HCT116 (cell line): ENCODE measurements around the gene SPATS2L. TPM values are rescaled to one million over a fixed set of nuclear protein-coding genes. Genes with fewer than 3 reads are reported as not detected.

Experiments
- ATAC-seq: fragments of 200-7000 bp; cut with Tn5 transposase; 2 replicates; pipeline ENCODE4 v1.9.1; 2020; ENCODE audit warnings: mild to moderate bottlenecking, moderate library complexity
- BruUV-seq: library from RNA; stranded (reverse); fragments of 400-500 nt; replicated peaks from 2 replicates; lab custom pipeline; 2021; lab: Mats Ljungman, UMichigan
- CTCF ChIA-PET: fragments of 300-600 bp; sonication (Branson Sonifier 250); formaldehyde crosslinking; loops from one replicate; lab custom pipeline; 2021; ENCODE audit warnings: antibody characterized with exemption; lab: Charles Lee
- POLR2A ChIA-PET: fragments of 300-600, 350-600 bp; sonication (Branson Sonifier 250); formaldehyde crosslinking; loops from one replicate; lab custom pipeline; 2021; ENCODE audit warnings: antibody characterized with exemption; lab: Charles Lee
- RAD21 ChIA-PET, 2 experiments: fragments of 300-600 bp; sonication (Branson Sonifier 250); formaldehyde crosslinking; loops; one replicate each; lab custom pipeline; 2023; ENCODE audit warnings: low total read pairs in 2 of 2; ENCODE audit not compliant: uncharacterized antibody in 2 of 2, unreplicated experiment in 2 of 2, low non-redundant PET in 1 of 2; lab: Charles Lee
- DNase-seq: peaks from one replicate; pipeline ENCODE4 v3.0.0-alpha.2; 2010; ENCODE audit warnings: low read depth, low spot score
- H2AFZ ChIP-seq: fragments of 200-600 bp; shearing (Covaris generic), sonication (generic); 2 replicates; pipeline ENCODE4 v1.6.1; 2017; ENCODE audit warnings: low read depth, mixed run types, mixed read lengths, antibody characterized with exemption, low read length; ENCODE audit not compliant: poor library complexity, severe bottlenecking
- H3K27ac ChIP-seq: 2 replicates; pipeline ENCODE4 v1.5.1; 2012; ENCODE audit warnings: low read depth, low read length
- H3K27me3 ChIP-seq: fragments of 200-600 bp; sonication (generic); 2 replicates; pipeline ENCODE4 v1.6.1; 2016; ENCODE audit warnings: mixed run types, low read length, mixed read lengths; ENCODE audit not compliant: insufficient read depth
- H3K36me3 ChIP-seq, 2 experiments: fragments of 200-500 bp in 1 of 2; fragments of 200-600 bp in 1 of 2; sonication (Bioruptor generic) in 1 of 2; sonication (generic) in 1 of 2; 2 replicates each; pipeline versions ENCODE4 v1.5.1 to v1.6.1; 2014 to 2016; ENCODE audit warnings: low read length in 2 of 2, inconsistent platforms in 1 of 2, mixed read lengths in 1 of 2, mixed run types in 1 of 2; ENCODE audit not compliant: insufficient read depth in 2 of 2, control insufficient read depth in 1 of 2
- H3K4me1 ChIP-seq, 2 experiments: fragments of 200-600 bp in 1 of 2; sonication (generic) in 1 of 2; 2 replicates each; pipeline versions ENCODE4 v1.5.1 to v1.6.1; 2012 to 2017; ENCODE audit warnings: low read length in 2 of 2, inconsistent platforms in 1 of 2, mild to moderate bottlenecking in 1 of 2, mixed read lengths in 1 of 2, mixed run types in 1 of 2, moderate library complexity in 1 of 2; ENCODE audit not compliant: insufficient read depth in 2 of 2, control insufficient read depth in 1 of 2
- H3K4me2 ChIP-seq: fragments of 200-600 bp; sonication (generic); 2 replicates; pipeline ENCODE4 v1.6.1; 2017; ENCODE audit warnings: mixed run types, low read length, mixed read lengths
- H3K4me3 ChIP-seq, 2 experiments: fragments of 200-600 bp in 1 of 2; sonication (generic) in 1 of 2; replicated peaks in 1 of 2; 2 replicates each; pipeline ENCODE4 v1.5.1; 2011 to 2016; ENCODE audit warnings: low read length in 2 of 2, control low read depth in 1 of 2, low read depth in 1 of 2, mild to moderate bottlenecking in 1 of 2, mixed read lengths in 1 of 2, mixed run types in 1 of 2
- H3K79me2 ChIP-seq: fragments of 200-600 bp; sonication (generic); 2 replicates; pipeline ENCODE4 v1.6.1; 2017; ENCODE audit warnings: mild to moderate bottlenecking, mixed run types, low read length, moderate library complexity, mixed read lengths; ENCODE audit not compliant: insufficient read depth
- H3K9ac ChIP-seq: fragments of 200-600 bp; sonication (generic); 2 replicates; pipeline ENCODE4 v1.6.1; 2016; ENCODE audit warnings: low read length, mixed read lengths
- H3K9me2 ChIP-seq: fragments of 200-600 bp; sonication (generic), shearing (Covaris generic); 2 replicates; pipeline ENCODE4 v1.6.1; 2017; ENCODE audit warnings: mixed run types, mild to moderate bottlenecking, moderate library complexity; ENCODE audit not compliant: insufficient read depth
- H3K9me3 ChIP-seq, 2 experiments: fragments of 200-500 bp in 1 of 2; fragments of 200-600 bp in 1 of 2; sonication (Bioruptor generic) in 1 of 2; sonication (generic) in 1 of 2; 2 replicates each; pipeline ENCODE4 v1.6.1; 2014 to 2017; ENCODE audit warnings: low read length in 2 of 2, mixed read lengths in 2 of 2, inconsistent platforms in 1 of 2, low read depth in 1 of 2, mild to moderate bottlenecking in 1 of 2, mixed run types in 1 of 2, moderate library complexity in 1 of 2; ENCODE audit not compliant: control insufficient read depth in 1 of 2, insufficient read depth in 1 of 2
- H4K20me1 ChIP-seq: fragments of 200-600 bp; sonication (generic), shearing (Covaris generic); 2 replicates; pipeline ENCODE4 v1.6.1; 2017; ENCODE audit warnings: mixed run types, mild to moderate bottlenecking, moderate library complexity; ENCODE audit not compliant: insufficient read depth
- CTCF ChIP-seq, 3 experiments: fragments of 200-600 bp in 1 of 3; sonication (generic) in 1 of 3; IDR thresholded peaks in 2 of 3; conservative IDR thresholded peaks in 1 of 3; 2 replicates each; pipeline ENCODE4 v1.5.1; 2012 to 2017; ENCODE audit warnings: low read depth in 2 of 3, low read length in 2 of 3, antibody characterized with exemption in 1 of 3, borderline replicate concordance in 1 of 3, control low read depth in 1 of 3, mild to moderate bottlenecking in 1 of 3, mixed read lengths in 1 of 3, mixed run types in 1 of 3, moderate library complexity in 1 of 3; ENCODE audit not compliant: insufficient read depth in 1 of 3
- EGR1 ChIP-seq: IDR thresholded peaks from 2 replicates; pipeline ENCODE4 v1.6.1; 2012; ENCODE audit warnings: low read depth
- ELF1 ChIP-seq: IDR thresholded peaks from 2 replicates; pipeline ENCODE4 v1.6.1; 2012; ENCODE audit warnings: low read depth, borderline replicate concordance
- EZH2 ChIP-seq: fragments of 200-600 bp; sonication (generic); IDR thresholded peaks from 2 replicates; pipeline ENCODE4 v1.6.1; 2017; ENCODE audit warnings: antibody characterized with exemption, mixed run types
- FOSL1 ChIP-seq: IDR thresholded peaks from 2 replicates; pipeline ENCODE4 v1.6.1; 2012; ENCODE audit warnings: low read depth
- POLR2A ChIP-seq: IDR thresholded peaks from 2 replicates; pipeline ENCODE4 v1.7.0; 2011; ENCODE audit warnings: borderline replicate concordance; ENCODE audit not compliant: insufficient read depth, insufficient read length; ENCODE audit errors: extremely low read depth
- RAD21 ChIP-seq: IDR thresholded peaks from 2 replicates; pipeline ENCODE4 v1.6.1; 2012; ENCODE audit warnings: low read depth, mild to moderate bottlenecking
- SIN3A ChIP-seq: IDR thresholded peaks from 2 replicates; pipeline ENCODE4 v1.6.1; 2012; ENCODE audit warnings: low read depth
- SRF ChIP-seq: IDR thresholded peaks from 2 replicates; pipeline ENCODE4 v1.6.1; 2012; ENCODE audit warnings: low read depth
- YY1 ChIP-seq: IDR thresholded peaks from 2 replicates; pipeline ENCODE4 v1.6.1; 2011; ENCODE audit warnings: low read length, low read depth, moderate library complexity, mild to moderate bottlenecking; ENCODE audit not compliant: insufficient replicate concordance; ENCODE audit errors: extremely low read depth
- ZFX ChIP-seq: fragments of 450-650 bp; IDR thresholded peaks from 2 replicates; pipeline ENCODE4 v1.6.1; 2017
- intact Hi-C: fragments of 100-400 bp; cut with micrococcal nuclease; formaldehyde crosslinking; loops from 2 replicates; pipeline ENCODE4 v1.10.0; 2022
- total RNA-seq: library from RNA; stranded (reverse); gene quantifications from one replicate; pipeline ENCODE4 v1.2.1, GENCODE V29; 2021; ENCODE audit not compliant: unreplicated experiment
- TF ChIP-seq, protein P1 (sequence below): IDR thresholded peaks from 2 replicates; pipeline ENCODE4 v1.6.1; 2012

Gene SPATS2L
- total RNA-seq, 1 experiment from 2014 or later: 87.1 TPM

DNA sequence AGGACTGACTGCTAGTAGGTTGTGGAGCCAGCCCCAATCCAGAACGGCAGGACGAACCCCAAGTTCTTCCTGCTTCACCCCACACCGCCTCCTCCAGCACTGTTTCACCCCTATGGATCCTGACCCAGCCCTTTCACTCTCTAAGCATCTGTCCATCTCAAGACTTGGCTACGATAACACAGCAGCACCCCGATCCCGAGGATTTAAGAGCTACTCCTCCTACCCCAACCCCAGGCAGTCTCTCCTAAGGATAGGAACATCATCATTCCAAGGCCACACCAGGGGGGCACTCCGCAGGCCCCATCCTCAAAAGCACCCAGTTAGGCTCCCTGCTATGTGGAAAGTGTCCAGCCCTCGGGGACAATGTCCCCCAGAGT is 202.7 kb downstream of the SPATS2L start:
- ATAC-seq: peak; percentile 20
- Histone ChIP-seq H3K27ac (peak overlapping the region; percentile 69), H3K4me2 (peak overlapping the region; percentile 99), H3K9ac (peak overlapping the region; percentile 84), H3K4me3 (peak overlapping the region; percentile 79 to 96), H3K9me3 (no peaks in the 10 kb centered on the region)
- BruUV-seq: no TSS peak
- TF ChIP-seq CTCF (IDR thresholded peaks at IDR 0.05 in 2 of 3, conservative IDR thresholded peaks at IDR 0.05 in 1 of 3; ENCODE audit: borderline replicate concordance in 1 of 3, insufficient read depth in 1 of 3, low read depth in 2 of 3, low read length in 2 of 3) (no peak), FOSL1 (no peak), ZFX (no peak), EGR1 (no peak), EZH2 (no peak), SIN3A (no peak), ELF1 (no peak), SRF (no peak), POLR2A (no peak), RAD21 (no peak), YY1 (no peak)
- TF ChIP-seq, protein P1, sequence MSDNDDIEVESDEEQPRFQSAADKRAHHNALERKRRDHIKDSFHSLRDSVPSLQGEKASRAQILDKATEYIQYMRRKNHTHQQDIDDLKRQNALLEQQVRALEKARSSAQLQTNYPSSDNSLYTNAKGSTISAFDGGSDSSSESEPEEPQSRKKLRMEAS: no peak
- TF ChIP-seq, all 23 proteins: peak for 0
- ChIA-PET RAD21 (interaction anchor here in 1 of 2 experiments (0.6 kb wide), 1 partner anchor 16 kb away, joined by 3 read pairs; no protein-coding TSS in a partner anchor), CTCF (interaction anchor here (0.7 to 1.1 kb wide), 3 partner anchors 14 to 524 kb away, joined by 3 to 4 read pairs (median 3); no protein-coding TSS in a partner anchor), POLR2A (no interaction called here)
- Histone ChIP-seq H2AFZ (no peak overlapping the region), H3K79me2 (no peaks in the 10 kb centered on the region), H3K9me2 (no peaks in the 10 kb centered on the region), H4K20me1 (no peaks in the 10 kb centered on the region), H3K4me1 (peaks cover 2 to 16% of the 10 kb centered on the region in 2 experiments; a peak in 1 of 4 replicates), H3K36me3 (no peaks in the 10 kb centered on the region), H3K27me3 (peaks cover 5% of the 10 kb centered on the region; the same call in 1 of the 2 replicates)
- intact Hi-C loops: no loop called here
- no peak for DNase-seq
